GM10847 (cell line): ENCODE results near the gene VSIR.

ENCODE experiments used
- POLR2A ChIP-seq: IDR thresholded peaks from 2 replicates; pipeline ENCODE4 v1.6.1; 2011; ENCODE audit not compliant: insufficient read length; ENCODE audit errors: extremely low read depth

VSIR gene

DNA sequence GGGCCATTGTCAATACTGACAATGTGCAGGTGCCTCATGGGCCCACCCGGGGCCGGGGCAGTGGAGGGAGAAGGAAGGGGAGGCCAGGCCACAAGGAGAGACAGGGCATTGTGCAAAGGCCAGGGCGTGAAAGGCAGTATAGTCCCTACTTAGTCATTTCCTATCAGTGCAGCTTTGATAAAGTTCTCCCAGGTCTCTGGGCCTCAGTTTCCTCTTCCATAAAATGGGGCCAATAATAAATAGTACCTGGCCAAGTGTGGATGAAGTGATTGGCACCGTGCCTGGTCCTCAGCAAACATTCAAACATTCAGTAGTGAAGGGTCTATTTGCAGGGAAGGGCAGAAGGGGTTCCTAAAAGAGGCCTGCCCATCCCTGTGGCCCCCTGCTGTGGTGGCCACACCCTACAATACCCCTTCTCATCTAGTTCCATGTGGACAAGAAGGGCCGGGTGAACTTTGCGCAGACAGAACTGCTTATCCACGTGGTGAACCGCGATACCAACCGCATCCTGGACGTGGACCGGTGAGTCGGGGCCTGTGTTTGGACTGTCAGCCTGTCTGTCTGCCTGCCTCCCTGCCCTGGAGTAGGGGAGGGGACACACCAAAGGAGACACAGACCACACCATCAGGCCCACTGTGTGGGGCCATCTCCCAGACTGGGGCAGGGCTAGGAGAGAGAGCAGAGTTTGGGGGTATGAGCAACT is 36.9 kb upstream of the VSIR start:
- no peak for TF ChIP-seq POLR2A

DNA sequence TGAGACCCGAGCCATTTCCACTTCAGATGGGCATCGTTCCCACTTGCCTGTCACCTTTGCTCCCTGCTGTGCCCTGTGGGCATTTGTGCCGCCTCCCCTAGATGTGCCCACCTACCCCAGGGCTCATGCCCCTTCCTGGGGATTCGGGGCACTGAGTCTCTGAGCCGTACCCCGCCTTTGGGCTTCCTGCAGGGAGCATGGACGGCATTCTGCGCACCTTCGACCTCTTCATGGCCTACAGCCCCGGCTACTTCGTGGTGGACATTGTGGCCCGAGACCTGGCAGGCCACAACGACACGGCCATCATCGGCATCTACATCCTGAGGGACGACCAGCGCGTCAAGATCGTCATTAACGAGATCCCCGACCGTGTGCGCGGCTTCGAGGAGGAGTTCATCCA is 36.3 kb upstream of the VSIR start:
- no peak for TF ChIP-seq POLR2A

DNA sequence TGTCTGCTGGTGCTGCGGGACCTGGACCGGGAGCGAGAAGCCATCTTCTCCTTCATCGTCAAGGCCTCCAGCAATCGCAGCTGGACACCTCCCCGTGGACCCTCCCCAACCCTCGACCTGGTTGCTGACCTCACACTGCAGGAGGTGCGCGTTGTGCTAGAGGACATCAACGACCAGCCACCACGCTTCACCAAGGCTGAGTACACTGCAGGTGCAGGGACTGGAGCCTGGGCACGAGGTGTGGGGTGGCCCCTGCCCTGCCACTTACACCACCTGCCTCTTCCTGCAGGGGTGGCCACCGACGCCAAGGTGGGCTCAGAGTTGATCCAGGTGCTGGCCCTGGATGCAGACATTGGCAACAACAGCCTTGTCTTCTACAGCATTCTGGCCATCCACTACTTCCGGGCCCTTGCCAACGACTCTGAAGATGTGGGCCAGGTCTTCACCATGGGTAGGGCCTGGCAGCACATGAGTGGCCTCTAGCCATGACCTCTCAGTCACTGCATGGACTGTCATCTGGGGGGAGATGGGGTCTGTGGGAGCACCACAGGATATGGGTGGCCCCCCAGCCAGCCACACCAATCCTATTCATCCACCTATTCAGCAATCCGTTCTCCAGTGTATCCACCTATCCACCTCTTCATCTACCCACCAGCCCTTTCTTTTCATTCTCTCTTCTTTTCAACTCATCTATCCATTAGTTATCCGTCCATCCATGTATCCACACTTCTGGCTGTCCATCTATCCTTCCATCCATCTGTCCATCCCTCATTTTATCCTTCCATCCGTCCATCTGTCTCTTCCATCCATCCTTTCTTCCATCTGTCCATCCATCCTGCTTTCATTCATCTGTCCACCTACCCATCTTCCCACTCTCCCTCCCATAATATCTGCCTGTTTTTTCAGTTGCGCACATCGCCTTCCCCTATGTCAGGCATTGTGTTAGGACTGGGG is 34.5 kb upstream of the VSIR start:
- TF ChIP-seq POLR2A: no peak

DNA sequence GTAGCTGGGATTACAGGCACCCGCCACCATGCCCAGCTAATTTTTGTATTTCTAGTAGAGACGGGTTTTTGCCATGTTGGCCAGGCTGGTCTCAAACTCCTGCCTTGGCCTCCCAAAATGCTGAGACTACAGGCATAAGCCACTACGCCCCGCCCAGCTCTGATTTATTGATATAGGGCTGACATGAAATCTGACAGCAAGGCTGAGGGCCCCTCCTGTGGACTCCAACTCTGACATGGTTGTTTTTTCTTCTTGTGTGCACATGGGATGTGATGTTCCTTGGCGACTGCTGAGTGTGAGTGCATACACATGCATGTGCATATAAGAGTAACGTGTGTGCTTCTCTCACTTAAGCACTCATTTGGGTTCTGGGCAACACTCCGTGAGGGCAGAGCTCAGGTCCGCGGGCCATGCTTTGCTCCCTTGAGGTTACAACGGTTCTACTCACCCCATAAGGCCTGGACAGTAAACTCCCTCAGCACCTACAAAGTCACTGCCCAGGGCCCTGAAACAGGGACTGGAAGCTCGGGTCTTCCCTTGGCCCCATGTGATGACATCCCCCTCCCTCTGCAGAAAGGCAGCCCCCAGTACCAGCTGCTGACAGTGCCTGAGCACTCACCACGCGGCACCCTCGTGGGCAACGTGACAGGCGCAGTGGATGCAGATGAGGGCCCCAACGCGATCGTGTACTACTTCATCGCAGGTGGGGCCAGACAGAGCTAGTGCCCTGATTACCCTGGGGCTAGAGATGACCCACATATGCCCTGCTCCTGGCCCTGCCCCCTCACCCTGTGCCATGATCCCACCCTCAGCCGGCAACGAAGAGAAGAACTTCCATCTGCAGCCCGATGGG is 33.6 kb upstream of the VSIR start:
- TF ChIP-seq POLR2A: no peak

DNA sequence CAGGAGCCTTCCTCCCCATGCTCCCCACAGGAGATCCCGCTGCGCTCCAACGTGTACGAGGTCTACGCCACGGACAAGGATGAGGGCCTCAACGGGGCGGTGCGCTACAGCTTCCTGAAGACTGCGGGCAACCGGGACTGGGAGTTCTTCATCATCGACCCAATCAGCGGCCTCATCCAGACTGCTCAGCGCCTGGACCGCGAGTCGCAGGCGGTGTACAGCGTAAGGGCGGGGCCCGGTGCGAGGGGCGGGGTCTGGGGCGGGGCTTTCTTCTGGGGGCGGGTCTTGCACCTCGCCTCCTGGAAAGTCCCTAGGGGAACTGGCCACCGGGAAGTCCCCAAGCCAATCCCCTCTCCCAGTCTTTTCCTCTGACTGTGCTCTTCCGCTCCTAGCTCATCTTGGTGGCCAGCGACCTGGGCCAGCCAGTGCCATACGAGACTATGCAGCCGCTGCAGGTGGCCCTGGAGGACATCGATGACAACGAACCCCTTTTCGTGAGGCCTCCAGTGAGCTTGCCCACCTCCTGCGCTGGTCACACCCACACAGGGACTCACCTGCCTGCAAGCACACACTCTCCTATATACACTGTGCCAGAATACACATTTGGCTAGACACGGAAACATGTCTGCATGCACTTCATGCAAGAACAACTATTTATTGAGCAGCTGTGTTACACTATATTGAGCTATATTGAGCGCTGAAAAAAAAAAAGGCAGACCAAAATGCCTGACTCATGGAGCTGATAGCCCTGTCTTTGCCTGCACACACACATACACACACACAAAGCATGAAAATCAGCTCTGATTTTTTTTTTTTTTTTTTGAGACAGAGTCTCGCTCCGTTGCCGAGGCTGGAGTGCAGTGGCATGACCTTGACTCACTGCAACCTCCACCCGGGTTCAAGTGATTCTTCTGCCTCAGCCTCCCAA is 32.7 kb upstream of the VSIR start:
- no peak for TF ChIP-seq POLR2A

DNA sequence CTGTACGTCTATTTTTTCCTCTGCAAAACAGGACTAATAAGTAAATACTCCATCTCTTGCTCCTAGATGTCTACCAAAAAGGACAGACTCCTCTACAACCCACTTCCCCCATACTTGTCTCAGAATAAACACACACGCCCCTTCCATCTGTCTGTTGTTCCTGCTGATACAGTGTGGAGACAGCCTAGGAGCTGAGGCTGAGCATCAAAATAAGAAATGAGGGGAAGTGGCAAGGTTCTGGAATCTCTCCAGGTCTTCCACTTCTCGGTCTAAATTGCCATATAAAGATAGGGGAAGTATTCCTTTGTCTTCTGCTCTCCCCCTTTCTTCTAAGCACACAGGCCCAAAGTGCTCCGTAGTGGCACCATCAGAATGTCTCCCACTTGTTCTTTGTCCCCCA is 30.8 kb upstream of the VSIR start:
- no peak for TF ChIP-seq POLR2A

DNA sequence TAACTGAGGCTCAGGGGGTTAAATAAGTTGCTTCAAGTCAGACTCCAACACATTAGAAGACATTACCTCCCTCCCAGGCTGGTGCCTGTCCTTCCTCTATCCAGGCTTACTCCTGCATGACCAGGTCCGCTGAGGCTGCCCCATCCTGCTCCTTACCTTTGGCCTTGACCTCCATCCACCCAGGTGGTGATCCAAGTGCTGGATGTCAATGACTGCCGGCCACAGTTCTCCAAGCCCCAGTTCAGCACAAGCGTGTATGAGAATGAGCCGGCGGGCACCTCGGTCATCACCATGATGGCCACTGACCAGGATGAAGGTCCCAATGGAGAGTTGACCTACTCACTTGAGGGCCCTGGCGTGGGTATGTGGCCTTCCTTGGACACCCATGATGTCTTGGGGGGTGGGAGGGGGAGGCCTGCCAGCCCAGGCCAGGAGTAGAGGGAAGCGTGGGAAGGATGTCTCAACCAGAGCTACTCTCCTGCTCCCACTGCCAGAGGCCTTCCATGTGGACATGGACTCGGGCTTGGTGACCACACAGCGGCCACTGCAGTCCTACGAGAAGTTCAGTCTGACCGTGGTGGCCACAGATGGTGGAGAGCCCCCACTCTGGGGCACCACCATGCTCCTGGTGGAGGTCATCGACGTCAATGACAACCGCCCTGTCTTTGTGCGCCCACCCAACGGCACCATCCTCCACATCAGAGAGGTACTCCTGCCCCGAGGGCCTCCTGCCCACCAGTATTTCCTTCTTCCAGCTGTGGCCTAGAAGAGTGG is 29.6 kb upstream of the VSIR start:
- TF ChIP-seq POLR2A: no peak

DNA sequence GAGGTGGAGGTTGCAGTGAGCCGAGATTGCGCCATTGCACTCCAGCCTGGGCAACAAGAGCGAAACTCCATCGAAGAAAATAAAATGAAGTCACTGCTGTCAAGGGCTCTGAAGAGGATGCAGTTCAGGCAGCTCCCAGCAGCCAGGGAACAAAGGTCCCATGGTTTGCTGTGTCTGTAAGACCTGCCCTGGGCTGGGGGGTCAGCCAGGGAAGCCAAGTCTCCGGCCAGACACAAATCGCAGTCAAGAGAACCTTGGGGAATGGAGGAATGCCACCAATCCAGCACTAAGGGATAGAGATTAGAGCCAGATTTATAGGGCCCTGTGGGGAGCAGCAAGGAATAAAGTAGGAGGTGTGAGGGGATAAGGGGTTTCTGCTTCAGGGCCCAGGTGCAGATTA is 28.9 kb upstream of the VSIR start:
- no peak for TF ChIP-seq POLR2A

DNA sequence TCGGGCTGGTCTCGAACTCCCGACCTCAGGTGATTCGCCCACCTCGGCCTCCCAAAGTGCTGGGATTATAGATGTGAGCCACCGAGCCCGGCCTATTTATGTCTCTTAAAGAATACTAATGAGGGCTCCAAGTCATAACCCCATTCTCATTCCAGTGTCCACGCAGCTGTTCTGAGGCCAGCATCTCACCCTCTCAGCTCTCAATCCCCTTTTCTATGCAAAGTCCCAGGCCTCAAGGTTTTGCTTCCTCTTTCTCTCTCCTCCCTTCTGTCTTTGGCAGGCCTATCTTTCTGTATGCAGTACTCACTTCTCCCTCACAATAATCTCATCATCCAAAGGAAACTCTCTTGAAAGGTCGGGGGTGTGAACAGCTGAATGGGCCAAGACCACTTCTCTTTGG is 28.0 kb upstream of the VSIR start:
- no peak for TF ChIP-seq POLR2A

DNA sequence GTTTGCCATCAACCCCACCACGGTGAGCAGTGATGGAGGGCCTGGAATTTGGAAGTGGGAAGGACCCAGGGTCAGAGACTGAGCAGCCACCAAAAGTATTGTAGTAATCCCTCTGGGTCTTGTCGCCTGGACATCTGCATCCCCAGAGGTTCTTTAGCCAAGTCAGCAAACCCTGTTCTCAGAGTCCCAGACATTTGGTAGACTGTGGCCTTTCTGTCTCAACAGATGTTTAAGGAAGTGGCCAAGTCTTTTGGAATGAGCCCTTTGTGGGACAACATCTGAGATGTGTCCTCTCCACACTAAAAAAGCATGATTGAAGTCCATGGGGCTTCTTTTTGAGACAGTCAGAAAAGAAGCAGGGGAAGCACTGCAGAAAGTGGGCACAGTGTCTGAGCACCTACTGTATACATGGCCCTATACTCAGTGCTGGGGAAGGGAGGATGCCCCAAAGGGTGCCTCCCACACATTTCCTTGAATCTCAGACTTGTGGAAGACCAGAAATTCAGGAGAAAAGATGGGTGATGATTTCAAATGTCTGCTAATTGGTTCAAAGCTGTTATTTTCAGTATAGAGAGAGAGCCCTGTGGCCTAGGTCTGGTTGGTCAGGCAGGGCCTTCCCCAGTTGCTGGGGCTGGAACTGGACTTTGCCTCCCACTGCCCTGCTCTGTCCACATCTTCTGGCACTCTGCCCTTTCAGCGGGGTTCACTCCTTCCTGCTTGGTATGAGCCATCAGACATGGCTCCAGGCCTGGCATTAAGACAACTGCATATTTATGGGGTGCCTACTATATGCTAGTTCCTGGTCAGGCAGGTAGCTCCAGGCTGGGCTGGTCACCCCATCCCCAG is 26.5 kb upstream of the VSIR start:
- no peak for TF ChIP-seq POLR2A

DNA sequence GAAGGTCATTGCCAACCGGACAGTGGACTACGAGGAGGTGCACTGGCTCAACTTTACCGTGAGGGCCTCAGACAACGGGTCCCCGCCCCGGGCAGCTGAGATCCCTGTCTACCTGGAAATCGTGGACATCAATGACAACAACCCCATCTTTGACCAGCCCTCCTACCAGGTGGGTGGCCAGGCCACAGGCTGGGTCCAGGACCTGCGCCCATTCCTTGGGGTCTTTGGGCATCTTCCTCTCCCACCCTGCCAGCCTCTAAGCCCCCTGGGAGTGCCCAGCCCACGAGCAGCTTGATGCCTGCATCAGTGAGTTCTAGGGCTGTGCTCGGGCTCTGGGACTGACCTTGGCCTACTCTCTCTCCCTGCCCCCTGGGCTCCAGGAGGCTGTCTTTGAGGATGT is 25.8 kb upstream of the VSIR start:
- no peak for TF ChIP-seq POLR2A

DNA sequence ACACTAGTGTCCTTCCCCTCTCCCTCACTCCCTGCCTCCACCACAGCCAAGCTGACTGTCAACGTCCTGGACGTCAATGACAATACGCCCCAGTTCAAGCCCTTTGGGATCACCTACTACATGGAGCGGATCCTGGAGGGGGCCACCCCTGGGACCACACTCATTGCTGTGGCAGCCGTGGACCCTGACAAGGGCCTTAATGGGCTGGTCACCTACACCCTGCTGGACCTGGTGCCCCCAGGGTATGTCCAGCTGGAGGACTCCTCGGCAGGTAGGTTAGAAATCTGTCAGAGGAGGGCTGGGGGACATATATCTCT is 24.9 kb upstream of the VSIR start:
- TF ChIP-seq POLR2A: no peak
